Measurements from ENCODE around the gene SRRD.

DNA sequence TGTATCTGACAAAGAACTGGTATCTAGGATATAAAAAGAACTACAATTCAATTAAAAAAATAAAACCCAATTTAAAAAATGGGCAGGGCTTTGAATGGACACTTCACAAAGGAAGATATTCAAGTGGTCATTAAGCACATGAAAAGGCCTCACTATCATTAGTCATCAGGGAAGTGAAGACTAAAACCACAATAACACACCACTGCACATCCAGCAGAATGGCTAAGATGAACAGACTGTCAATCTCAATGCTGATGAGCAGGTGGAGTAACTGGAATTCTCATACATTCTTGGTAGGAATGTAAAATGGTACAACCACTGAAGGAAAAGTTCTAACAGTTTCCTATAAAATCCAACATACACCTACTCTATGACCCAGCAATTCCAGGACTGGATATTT lies 9.0 kb upstream of the SRRD start:
- TF ChIP-seq CTCF (IDR thresholded peaks at IDR 0.05; ENCODE audit: insufficient read depth, low read depth, low read length) (no peak), EZH2 (IDR thresholded peaks at IDR 0.05; ENCODE audit: insufficient read depth, low read length) (no peak)

Data from astrocyte (in vitro differentiated cells and primary cell).